Erythroblast (primary cell): ENCODE measurements around the gene DBH.

Experiments
- DNase-seq, 2 experiments: peaks; one replicate each; lab custom pipeline; 2025; lab: John Stamatoyannopoulos, UW
- GATA1 ChIP-seq: IDR thresholded peaks from 2 replicates; pipeline ENCODE4 v1.6.1; 2011; ENCODE audit warnings: low read depth, mild to moderate bottlenecking, control low read depth, low read length, moderate library complexity
- POLR2A ChIP-seq: IDR thresholded peaks from 2 replicates; pipeline ENCODE4 v1.6.1; 2011; ENCODE audit warnings: mild to moderate bottlenecking, low read length

The DBH gene

DNA sequence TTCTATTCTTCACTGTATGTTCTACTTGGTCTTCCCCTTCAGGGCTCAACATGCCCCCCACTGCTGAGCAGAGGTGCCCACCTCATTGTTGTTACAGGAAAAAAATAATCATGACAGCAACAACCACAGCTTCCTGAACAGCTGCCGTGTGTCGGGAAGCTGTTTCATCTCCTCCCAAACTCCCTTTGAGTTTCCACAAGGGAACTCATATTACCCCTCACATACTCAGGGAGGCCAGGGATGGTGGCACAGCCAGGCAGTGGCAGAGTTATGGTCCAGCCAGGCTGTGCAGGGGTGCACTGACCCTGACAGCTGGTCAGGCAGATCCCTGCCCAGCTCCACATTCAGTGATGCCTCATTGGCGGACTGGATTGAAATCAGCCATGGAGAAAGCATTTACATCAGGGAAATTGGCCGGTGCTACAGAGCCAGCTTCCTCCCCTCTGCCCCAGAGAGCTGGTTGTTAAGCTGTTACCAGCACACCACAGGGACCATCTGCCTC lies 64.7 kb downstream of the DBH start:
- no peak for DNase-seq
- TF ChIP-seq GATA1 (no peak), POLR2A (no peak)

- TF ChIP-seq POLR2A: no peak
- no peak for TF ChIP-seq GATA1
- DNase-seq: no peak
Measured at GRCh38 chr9:133701321-133701980, 65.3 kb downstream of the DBH start.

DNA sequence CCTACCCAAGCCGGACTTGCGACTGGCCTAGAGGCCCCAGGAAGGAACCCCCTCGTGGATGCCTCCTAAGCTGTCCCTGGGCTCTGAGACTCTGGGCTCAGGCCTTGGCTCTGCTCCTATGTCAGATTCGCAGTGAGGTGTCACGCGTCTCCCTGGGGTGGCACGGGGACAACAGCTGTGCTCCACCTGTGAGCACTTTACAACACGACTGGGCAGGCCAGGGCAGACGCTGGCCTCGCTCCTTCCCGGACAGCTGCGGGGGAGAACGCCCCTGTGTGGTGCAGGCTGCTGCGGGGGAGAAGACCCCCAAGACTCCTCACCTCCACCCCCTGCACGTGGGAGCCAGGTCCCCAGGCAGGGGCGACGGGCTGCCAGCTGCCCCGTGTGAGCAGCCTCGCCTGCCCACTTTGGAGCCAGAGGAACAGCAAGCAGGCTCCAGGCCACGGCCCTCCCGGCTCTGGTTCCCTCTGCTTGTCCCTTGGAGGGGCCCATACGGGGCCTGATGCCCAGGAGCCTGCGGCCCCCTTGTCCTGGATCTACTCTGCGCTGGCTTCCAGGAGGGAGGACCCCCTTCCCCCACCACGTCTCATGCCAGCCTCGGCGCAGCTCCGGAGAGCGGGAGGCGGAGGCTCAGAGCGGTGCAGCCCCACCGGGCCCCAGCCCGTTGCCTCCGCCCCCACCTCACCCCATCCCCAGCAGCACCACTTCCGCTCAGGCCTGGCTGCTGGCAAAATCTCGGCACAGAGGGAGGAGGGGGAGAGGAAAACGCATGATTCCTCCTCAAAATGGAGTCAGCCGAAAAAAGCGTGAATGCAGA lies 66.0 kb downstream of the DBH start:
- no peak for DNase-seq

DNA sequence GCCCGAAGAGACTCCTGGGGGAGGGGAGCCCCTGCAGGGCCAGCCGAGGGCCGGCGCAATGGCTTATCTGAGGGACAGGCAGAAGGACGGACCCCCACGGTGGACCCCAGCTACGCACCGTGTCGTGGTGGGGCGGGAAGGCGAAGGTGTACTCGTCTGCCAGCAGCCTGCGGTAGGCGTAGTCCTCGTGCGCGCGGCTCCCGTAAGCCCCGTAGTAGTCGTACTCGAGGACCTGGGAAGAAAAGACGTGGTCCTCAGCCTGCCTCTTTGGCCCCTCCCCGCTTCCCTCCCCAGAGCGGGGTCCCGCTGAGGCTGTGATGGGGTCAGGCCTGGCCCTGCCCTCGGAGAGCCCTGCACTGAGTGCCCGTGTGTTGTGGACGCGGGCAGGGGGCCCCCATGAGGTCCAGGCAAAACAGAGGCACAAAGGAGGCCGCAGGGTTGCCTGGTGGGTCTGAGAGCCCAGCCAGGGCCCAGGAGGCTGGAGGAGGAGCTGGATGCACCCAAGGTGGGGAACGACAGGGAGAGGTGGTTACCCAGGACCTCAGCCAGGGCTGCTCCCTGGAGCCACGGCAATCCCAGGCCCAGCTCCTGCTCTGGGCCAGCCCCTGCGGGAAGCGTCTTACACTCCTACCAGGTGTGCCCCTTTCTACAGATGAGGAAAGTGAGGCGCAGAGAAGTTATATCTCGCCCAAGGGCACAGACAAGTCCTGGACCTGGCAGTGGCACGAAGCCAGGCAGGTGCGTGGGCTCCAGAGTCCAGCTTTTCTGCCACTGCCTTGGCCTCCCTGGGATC lies 66.8 kb downstream of the DBH start:
- DNase-seq: no peak
- TF ChIP-seq POLR2A (no peak), GATA1 (no peak)

More for the DNA sequence above, 66.0 kb downstream of the DBH start:
- TF ChIP-seq GATA1 (no peak), POLR2A (no peak)

GRCh38 chr9:133703591-133704399 lies 67.6 kb downstream of the DBH start:
- no peak for TF ChIP-seq GATA1
- no peak for TF ChIP-seq POLR2A
- no peak for DNase-seq

DNA sequence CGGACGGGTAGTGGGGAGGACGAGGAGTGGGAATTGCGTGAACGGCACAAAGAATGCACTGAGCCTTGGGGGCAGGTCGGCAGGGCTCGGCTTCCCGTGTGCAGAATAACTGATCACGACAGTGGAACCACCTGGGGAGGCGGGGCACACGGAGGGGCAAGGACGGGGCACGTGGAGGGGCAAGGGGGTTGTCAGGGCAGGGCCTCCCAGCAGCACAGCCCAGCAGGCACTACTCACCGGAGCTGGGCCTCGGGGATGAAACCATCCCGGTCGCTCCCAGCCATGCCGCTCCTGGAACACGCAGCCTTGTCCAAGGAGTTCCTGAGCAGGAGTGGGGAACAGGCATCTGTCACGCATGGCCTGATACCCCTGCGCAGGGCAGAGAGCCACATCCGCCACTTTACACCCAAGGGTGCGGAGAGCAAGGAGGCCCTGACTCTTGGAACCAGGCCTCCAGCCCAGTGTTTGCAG lies 68.6 kb downstream of the DBH start:
- no peak for DNase-seq
- TF ChIP-seq GATA1 (no peak), POLR2A (no peak)

GRCh38 chr9:133705576-133705975 lies 69.4 kb downstream of the DBH start:
- TF ChIP-seq GATA1 (no peak), POLR2A (no peak)
- DNase-seq: no peak

GRCh38 chr9:133706307-133707050 lies 70.3 kb downstream of the DBH start:
- no peak for DNase-seq
- no peak for TF ChIP-seq GATA1
- no peak for TF ChIP-seq POLR2A

DNA sequence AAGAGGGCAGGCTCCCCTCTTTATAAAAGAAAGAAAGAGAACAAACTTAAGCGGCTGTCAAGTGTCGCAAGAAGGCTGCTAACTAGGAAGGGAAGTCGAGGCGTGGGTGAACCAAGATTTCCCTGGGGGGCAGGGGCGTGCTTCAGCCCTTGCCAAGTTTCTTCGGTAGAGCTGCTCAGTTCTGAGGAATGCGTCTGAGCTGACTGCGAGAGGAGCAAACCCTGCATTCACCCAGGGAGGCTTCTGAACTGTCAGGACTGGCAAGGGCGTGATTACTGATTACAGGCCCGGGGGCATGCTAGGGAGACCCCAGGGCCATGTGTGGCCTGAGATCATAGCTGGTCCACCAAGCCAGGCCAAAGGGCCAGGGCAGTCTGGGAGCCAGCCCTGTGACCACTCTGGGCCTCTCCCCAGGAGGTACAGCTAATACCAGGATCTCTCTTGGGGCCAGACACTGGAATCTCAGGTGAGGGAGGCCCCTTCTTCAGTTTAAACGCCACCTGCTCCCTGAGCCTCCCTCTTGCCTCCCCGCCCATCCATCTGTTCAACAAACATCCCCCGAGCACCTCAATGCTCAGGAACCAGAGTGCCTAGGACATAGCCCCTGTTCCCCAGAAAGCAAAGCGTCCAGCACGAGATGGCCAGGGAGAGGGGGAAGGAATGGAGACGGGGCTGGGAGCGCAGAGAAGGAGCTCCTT lies 71.1 kb downstream of the DBH start:
- DNase-seq: no peak
- TF ChIP-seq GATA1: no peak

DNA sequence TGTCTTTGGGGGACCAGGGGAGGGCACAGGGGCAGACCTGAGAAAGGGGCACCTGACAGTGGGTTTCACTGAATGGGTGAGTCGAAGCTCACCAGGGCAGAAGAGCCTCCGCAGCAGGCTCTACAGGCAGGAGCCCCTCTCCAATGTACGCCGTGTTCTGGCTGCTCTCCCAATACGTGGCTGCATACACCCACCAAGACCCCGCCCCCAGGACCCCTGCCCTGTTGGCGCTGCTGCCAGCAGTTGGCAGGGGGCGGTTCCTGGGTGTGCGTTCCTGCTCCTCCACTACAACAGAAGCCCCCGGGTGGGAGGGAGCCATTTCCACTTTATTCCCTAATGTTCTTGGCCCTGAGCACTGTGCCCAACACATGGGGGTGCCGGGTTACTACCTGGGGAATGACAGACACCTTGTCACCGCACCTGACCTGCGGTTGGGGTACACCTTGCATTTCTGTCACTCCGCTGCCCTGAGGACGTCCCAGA lies 71.6 kb downstream of the DBH start:
- no peak for DNase-seq

DNA sequence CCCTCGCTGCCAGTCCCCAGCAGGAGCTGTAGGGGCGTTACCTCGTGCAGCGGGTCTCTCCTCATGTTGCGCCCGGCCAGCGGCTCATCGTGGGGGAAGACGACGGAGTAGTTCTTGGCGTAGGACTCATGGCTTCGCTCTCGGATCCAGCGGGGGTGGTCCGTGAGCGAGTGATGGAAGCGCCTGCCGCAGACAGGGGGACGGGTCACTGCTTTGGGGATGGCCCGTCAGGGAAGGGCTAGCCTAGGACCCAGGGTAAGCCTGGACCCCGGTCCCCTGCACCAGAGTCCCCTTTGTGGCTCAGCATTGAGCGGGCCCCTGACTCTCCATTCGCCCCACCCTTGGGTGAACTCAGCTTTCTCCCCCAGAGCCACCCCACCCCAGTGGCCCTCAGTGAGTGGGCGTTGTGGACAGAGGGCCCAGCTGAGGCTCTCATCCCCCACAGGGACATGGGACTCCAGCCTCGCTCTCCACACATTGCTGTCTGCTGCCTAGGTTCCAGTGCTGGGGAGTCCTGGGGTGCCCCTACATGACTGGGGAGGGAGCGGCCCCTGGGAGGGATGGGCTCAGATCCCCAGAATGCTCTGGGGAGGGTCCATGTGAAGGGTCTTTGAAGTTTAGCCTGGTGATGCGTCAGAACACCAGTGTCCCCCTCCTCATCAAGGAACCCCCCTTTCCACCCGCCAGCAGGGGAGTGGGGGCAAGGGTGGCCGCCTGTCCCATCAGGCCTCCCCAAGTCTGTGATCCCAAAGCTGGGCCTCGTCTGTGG lies 72.3 kb downstream of the DBH start:
- TF ChIP-seq POLR2A: no peak
- no peak for TF ChIP-seq GATA1
- DNase-seq: no peak

More for the DNA sequence above, 71.6 kb downstream of the DBH start:
- TF ChIP-seq GATA1 (no peak), POLR2A (no peak)
